Stimulated activated CD8-positive, alpha-beta memory T cell treated with anti-CD3 and anti-CD28 coated beads, Interleukin-15, amount 100 ng/mL, for 48 hours (primary cell): Measurements from ENCODE around the gene BAZ1B.
"Not testable (repeated sequence)": the region's sequence is repeated elsewhere in the genome, so short reads cannot be mapped to it uniquely, and the experiment has no call there.

Source experiments
- DNase-seq, 2 donors: peaks; one replicate each; pipeline ENCODE4 v3.0.0-alpha.2; 2020; ENCODE audit warnings: low read depth in 2 of 2

Gene BAZ1B

GRCh38 chr7:73443548-73444255, 78.4 kb downstream of the BAZ1B start:
- no peak for DNase-seq

GRCh38 chr7:73442903-73443500, 79.1 kb downstream of the BAZ1B start:
- DNase-seq, result no peak

GRCh38 chr7:73442222-73442902, 79.7 kb downstream of the BAZ1B start:
- no peak for DNase-seq

- no peak for DNase-seq
Measured at GRCh38 chr7:73439410-73439704, 82.7 kb downstream of the BAZ1B start.

GRCh38 chr7:73438547-73439409, 83.3 kb downstream of the BAZ1B start:
- DNase-seq, result no peak

- DNase-seq, result no peak
Measured at GRCh38 chr7:73437621-73438416, 84.3 kb downstream of the BAZ1B start.

- no peak for DNase-seq
Measured at GRCh38 chr7:73437091-73437490, 85.0 kb downstream of the BAZ1B start.

GRCh38 chr7:73436031-73436929, 85.8 kb downstream of the BAZ1B start:
- DNase-seq, result no peak

GRCh38 chr7:73435471-73436009, 86.6 kb downstream of the BAZ1B start:
- no peak for DNase-seq

GRCh38 chr7:73434701-73435069, 87.4 kb downstream of the BAZ1B start:
- DNase-seq, result no peak

GRCh38 chr7:73433924-73434700, 88.0 kb downstream of the BAZ1B start:
- DNase-seq, result no peak

GRCh38 chr7:73432676-73433075, 89.4 kb downstream of the BAZ1B start:
- DNase-seq, result no peak

GRCh38 chr7:73431041-73431835, 90.9 kb downstream of the BAZ1B start:
- DNase-seq, result no peak

- not testable (repeated sequence) for DNase-seq
Measured at GRCh38 chr7:73430540-73430939, 91.6 kb downstream of the BAZ1B start.

- no peak for DNase-seq
Measured at GRCh38 chr7:73429622-73430505, 92.2 kb downstream of the BAZ1B start.

- DNase-seq, result no peak
Measured at GRCh38 chr7:73429215-73429614, 92.9 kb downstream of the BAZ1B start.
